ENCODE data around the gene RSU1.

DNA sequence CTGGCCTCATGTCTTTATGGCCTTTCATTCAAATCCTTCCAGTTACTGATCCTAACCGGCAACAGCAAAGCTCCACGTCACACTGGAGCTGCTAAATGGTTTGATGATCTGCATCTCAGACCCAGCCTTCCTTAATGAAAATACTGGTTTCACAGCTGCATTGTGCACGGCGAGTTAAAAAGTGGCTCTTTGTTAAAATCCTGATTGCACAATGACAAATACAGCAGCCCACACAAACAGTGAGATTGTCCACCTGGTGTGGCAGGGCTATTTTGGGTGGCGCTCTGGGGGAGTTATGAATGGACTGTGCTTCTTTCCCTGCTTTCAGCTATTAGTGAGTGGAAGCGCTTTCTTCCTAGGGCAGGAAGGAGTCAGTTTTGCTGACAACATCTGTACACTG is 232.1 kb downstream of the RSU1 start:
- TF ChIP-seq, protein P1, sequence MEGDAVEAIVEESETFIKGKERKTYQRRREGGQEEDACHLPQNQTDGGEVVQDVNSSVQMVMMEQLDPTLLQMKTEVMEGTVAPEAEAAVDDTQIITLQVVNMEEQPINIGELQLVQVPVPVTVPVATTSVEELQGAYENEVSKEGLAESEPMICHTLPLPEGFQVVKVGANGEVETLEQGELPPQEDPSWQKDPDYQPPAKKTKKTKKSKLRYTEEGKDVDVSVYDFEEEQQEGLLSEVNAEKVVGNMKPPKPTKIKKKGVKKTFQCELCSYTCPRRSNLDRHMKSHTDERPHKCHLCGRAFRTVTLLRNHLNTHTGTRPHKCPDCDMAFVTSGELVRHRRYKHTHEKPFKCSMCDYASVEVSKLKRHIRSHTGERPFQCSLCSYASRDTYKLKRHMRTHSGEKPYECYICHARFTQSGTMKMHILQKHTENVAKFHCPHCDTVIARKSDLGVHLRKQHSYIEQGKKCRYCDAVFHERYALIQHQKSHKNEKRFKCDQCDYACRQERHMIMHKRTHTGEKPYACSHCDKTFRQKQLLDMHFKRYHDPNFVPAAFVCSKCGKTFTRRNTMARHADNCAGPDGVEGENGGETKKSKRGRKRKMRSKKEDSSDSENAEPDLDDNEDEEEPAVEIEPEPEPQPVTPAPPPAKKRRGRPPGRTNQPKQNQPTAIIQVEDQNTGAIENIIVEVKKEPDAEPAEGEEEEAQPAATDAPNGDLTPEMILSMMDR (IDR thresholded peaks at IDR 0.05): no peak
- no peak for TF ChIP-seq POLR2A (IDR thresholded peaks at IDR 0.05)
